ENCODE results near the gene TBPL2. TPM values are rescaled to one million over a fixed set of nuclear protein-coding genes. Genes with fewer than 3 reads are reported as not detected.
A peak's percentile ranks its signal among the peaks of the same experiment; 100 is the strongest.

The TBPL2 gene
- total RNA-seq, 1 donor from 2014 or later, result not detected

DNA sequence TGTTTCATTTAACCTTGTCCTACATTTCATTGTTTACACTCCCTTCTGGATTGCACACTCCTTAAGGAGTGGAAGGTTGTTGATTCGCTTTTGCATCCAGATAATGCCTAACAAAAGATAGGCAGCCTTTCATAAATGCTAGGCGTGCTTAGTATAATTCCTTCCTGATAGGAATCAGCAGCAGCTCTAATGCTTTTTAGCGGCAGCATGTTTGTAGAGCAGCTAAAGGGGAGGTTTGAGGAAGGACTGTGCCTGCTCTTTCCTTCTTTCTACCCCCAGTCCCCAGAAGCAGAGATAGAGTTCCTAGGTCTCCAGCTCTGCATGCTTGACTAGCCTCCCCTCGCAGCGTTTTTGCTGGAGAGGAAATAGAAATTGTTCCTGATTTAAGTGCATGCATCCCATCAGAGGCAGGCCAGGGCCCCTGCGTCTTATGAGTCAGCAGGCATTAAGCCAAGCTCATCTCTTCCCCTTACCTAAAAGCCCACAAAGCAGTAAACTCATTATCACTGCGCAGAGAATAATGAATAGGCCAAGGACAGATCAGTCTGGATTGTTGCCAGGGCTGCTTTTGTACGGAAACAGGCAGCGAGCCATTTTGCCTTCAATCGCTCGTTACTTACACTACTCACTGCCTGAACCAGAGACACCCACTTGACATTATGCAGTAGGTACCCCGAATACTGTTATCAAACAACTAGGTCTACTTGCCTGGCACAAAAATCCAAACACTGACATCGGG lies 14.0 kb upstream of the TBPL2 start:
- no peak for DNase-seq
- no peaks in the 10 kb centered on the region for H3K36me3 ChIP-seq
- no peak overlapping the region for H3K4me3 ChIP-seq
- intact Hi-C loops (cut with DNase I), result no loop called here
- H3K4me1 ChIP-seq, result peaks cover 11% of the 10 kb centered on the region
- H3K27ac ChIP-seq, result no peak overlapping the region
- TF ChIP-seq, protein P1, sequence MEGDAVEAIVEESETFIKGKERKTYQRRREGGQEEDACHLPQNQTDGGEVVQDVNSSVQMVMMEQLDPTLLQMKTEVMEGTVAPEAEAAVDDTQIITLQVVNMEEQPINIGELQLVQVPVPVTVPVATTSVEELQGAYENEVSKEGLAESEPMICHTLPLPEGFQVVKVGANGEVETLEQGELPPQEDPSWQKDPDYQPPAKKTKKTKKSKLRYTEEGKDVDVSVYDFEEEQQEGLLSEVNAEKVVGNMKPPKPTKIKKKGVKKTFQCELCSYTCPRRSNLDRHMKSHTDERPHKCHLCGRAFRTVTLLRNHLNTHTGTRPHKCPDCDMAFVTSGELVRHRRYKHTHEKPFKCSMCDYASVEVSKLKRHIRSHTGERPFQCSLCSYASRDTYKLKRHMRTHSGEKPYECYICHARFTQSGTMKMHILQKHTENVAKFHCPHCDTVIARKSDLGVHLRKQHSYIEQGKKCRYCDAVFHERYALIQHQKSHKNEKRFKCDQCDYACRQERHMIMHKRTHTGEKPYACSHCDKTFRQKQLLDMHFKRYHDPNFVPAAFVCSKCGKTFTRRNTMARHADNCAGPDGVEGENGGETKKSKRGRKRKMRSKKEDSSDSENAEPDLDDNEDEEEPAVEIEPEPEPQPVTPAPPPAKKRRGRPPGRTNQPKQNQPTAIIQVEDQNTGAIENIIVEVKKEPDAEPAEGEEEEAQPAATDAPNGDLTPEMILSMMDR (IDR thresholded peaks at IDR 0.05), result no peak
- peak; percentile 52 for ATAC-seq
- no peaks in the 10 kb centered on the region for H3K9me3 ChIP-seq
- no peaks in the 10 kb centered on the region for H3K27me3 ChIP-seq

DNA sequence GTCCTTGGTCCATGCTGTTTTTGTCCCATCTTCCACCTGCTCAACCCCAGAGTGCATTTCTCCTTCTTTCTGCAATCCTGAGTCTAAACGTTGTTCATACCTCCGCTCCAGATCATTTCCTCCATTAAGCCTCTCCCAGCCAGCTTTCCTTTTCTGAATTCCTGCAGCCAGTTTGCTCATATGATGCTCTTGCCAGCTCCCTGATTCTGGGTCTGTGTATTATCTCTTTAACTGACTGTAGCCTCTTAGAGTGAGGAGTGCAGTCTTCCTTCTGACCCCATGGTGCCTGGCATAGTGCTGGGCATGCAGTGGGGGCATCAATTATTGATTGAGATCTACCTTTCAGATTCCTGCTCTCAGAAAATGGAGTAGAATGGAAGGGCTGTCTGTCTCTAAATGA lies 11.5 kb upstream of the TBPL2 start:
- TF ChIP-seq, protein P1 (IDR thresholded peaks at IDR 0.05), result no peak
- DNase-seq, result no peak

DNA sequence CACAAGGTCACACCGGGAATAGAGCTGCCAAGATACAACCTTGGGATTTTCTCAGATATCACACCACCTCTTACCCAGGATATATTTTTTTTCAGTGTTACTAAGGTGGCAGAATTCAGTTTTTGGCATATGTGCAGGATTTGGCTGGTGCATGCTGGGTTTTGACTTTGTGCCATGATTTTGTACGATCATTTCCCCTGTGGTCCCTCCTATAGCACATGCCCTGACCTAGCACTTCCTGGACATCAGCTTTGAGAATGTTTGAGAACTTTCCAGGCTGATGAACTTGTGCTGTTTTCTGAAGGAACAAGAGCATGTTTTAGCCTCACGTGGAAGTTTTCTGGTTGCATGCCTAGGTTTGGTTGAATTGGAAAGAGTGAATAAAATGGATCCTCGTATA lies 11.0 kb upstream of the TBPL2 start:
- H3K36me3 ChIP-seq, result no peaks in the 10 kb centered on the region
- H3K27me3 ChIP-seq, result no peaks in the 10 kb centered on the region
- no peak overlapping the region for H3K27ac ChIP-seq
- no peak for ATAC-seq
- H3K9me3 ChIP-seq, result no peaks in the 10 kb centered on the region
- no peak for DNase-seq
- intact Hi-C loops (cut with DNase I), result no loop called here
- H3K4me3 ChIP-seq, result no peak overlapping the region
- H3K4me1 ChIP-seq, result peaks cover 11% of the 10 kb centered on the region
- TF ChIP-seq, protein P1 (IDR thresholded peaks at IDR 0.05), result no peak

More for the DNA sequence above, 11.5 kb upstream of the TBPL2 start:
- intact Hi-C loops (cut with DNase I), result no loop called here
- H3K4me3 ChIP-seq, result no peak overlapping the region
- peaks cover 11% of the 10 kb centered on the region for H3K4me1 ChIP-seq
- no peak for ATAC-seq
- no peaks in the 10 kb centered on the region for H3K36me3 ChIP-seq
- H3K9me3 ChIP-seq, result no peaks in the 10 kb centered on the region
- no peak overlapping the region for H3K27ac ChIP-seq
- H3K27me3 ChIP-seq, result no peaks in the 10 kb centered on the region

DNA sequence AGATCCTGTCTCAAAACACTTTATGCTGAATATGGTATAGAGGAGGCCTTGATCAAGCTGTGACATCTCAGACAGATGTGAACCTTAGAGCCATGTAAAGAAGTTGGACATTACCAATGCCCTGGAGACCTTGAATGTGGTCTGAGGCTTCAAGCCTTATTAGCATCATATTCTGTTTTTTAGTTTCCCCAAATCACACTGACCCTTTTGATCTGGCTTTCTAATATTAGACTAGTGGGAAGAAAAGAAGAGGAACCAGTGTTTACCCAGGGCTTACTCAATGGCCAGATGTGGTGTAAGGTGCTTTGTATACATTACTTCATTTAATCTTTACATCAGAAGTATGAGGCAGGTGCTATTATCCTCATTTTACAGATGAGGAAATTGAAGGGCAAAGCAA lies 10.6 kb upstream of the TBPL2 start:
- intact Hi-C loops (cut with DNase I), result no loop called here
- H3K27ac ChIP-seq, result no peak overlapping the region
- TF ChIP-seq, protein P1 (IDR thresholded peaks at IDR 0.05), result no peak
- no peak overlapping the region for H3K4me3 ChIP-seq
- ATAC-seq (no peak), DNase-seq (no peak)
- peaks cover 11% of the 10 kb centered on the region for H3K4me1 ChIP-seq
- no peaks in the 10 kb centered on the region for H3K9me3 ChIP-seq
- H3K36me3 ChIP-seq, result no peaks in the 10 kb centered on the region
- H3K27me3 ChIP-seq, result no peaks in the 10 kb centered on the region

DNA sequence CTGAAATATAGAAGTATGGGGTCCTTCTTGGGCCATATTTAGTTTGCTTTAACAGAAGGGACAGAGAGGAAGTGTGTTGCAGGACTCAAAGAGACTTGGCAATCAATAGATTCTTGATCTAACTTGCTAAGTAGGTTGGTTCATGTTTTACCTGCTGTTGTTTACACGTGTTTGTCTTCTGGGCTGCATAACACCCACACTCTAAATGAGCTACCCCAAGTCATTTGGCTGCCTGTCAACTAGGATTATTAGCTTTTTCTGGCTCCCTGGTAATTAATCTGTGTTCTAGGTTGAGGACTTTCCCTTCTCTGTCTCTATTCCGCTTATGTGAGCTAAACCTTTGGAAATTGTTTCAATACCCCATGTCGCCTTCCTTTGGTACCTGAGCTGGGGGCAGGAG lies 10.1 kb upstream of the TBPL2 start:
- H3K9me3 ChIP-seq, result no peaks in the 10 kb centered on the region
- intact Hi-C loops (cut with DNase I), result no loop called here

More for the DNA sequence above, 10.1 kb upstream of the TBPL2 start:
- Histone ChIP-seq H3K27me3 (no peaks in the 10 kb centered on the region), H3K4me1 (peaks cover 11% of the 10 kb centered on the region), H3K36me3 (no peaks in the 10 kb centered on the region), H3K27ac (no peak overlapping the region), H3K4me3 (no peak overlapping the region)
- ATAC-seq, result no peak
- TF ChIP-seq, protein P1 (IDR thresholded peaks at IDR 0.05), result no peak
- no peak for DNase-seq
